GM12875 (cell line): ENCODE results near the gene EPHA3.

Experiments
- H3K4me3 ChIP-seq: one replicate; pipeline ENCODE4 v1.5.1; 2011; ENCODE audit warnings: low read depth, low read length, control low read depth
- CTCF ChIP-seq: IDR thresholded peaks from 2 replicates; pipeline ENCODE4 v1.5.1; 2011; ENCODE audit warnings: low read depth, mild to moderate bottlenecking, control low read depth, inconsistent platforms, low read length, moderate library complexity, borderline replicate concordance; ENCODE audit not compliant: insufficient read depth

EPHA3 gene

GRCh38 chr3:89270201-89270600, 162.8 kb downstream of the EPHA3 start:
- no peak overlapping the region for H3K4me3 ChIP-seq

GRCh38 chr3:89275001-89275400, 167.6 kb downstream of the EPHA3 start:
- no peak overlapping the region for H3K4me3 ChIP-seq
- no peak for TF ChIP-seq CTCF

More at GRCh38 chr3:89270201-89270600, 162.8 kb downstream of the EPHA3 start:
- TF ChIP-seq CTCF: no peak

- no peak overlapping the region for H3K4me3 ChIP-seq
- TF ChIP-seq CTCF: no peak
Observed at GRCh38 chr3:89276116-89276515, 168.7 kb downstream of the EPHA3 start.

GRCh38 chr3:89278302-89279025, 171.0 kb downstream of the EPHA3 start:
- no peak for TF ChIP-seq CTCF
- H3K4me3 ChIP-seq: no peak overlapping the region

GRCh38 chr3:89280301-89280700, 172.9 kb downstream of the EPHA3 start:
- H3K4me3 ChIP-seq: no peak overlapping the region
- TF ChIP-seq CTCF: no peak

- H3K4me3 ChIP-seq: no peak overlapping the region
- TF ChIP-seq CTCF: no peak
Observed at GRCh38 chr3:89280822-89281365, 173.5 kb downstream of the EPHA3 start.

GRCh38 chr3:89287902-89288508, 180.6 kb downstream of the EPHA3 start:
- TF ChIP-seq CTCF: no peak
- no peak overlapping the region for H3K4me3 ChIP-seq
